ENCODE data around the gene ITGA2B. TPM values are rescaled to one million over a fixed set of nuclear protein-coding genes. Genes with fewer than 3 reads are reported as not detected.

Gene ITGA2B
- total and polyA plus RNA-seq, 2 of the 13 experiments (the other 11 are each of a cell fraction or from before 2014, with no cell fraction given) = 0.38 to 1.1 TPM

- TF ChIP-seq ZNF280B (CRISPR knock-in tag; IDR thresholded peaks at IDR 0.05; ENCODE audit: borderline replicate concordance) (peak; percentile 94), ZHX1 (CRISPR knock-in tag; IDR thresholded peaks at IDR 0.05; ENCODE audit: low read depth) (no peak), MLX (CRISPR knock-in tag; IDR thresholded peaks at IDR 0.05) (0 out of 2 replicates have a peak, but pooled peaks have one; percentile 6), ZNF703 (CRISPR knock-in tag; IDR thresholded peaks at IDR 0.05; ENCODE audit: borderline replicate concordance) (0 out of 2 replicates have a peak, but pooled peaks have one; percentile 44), ZNF776 (CRISPR knock-in tag; IDR thresholded peaks at IDR 0.05) (0 out of 2 replicates have a peak, but pooled peaks have one; percentile 17), KDM5B (CRISPR knock-in tag; IDR thresholded peaks at IDR 0.05; ENCODE audit: borderline replicate concordance) (peak; percentile 51; the same call in 1 of the 2 replicates), HMGXB4 (CRISPR knock-in tag; IDR thresholded peaks at IDR 0.05; ENCODE audit: borderline replicate concordance in 1 of 2, low read depth in 1 of 2) (peak in 1 of 2 experiments; percentile 74; a peak in 3 of 4 replicates), ZNF747 (CRISPR knock-in tag; IDR thresholded peaks at IDR 0.05; ENCODE audit: borderline replicate concordance) (no peak; the same call in 1 of the 2 replicates), ZBTB4 (CRISPR knock-in tag; IDR thresholded peaks at IDR 0.05; ENCODE audit: borderline replicate concordance) (0 out of 2 replicates have a peak, but pooled peaks have one; percentile 25), ZNF251 (CRISPR knock-in tag; IDR thresholded peaks at IDR 0.05) (no peak), HCFC1 (IDR thresholded peaks at IDR 0.05; ENCODE audit: low read depth, low read length) (no peak), ZNF460 (CRISPR knock-in tag; IDR thresholded peaks at IDR 0.05; ENCODE audit: borderline replicate concordance) (no peak), AKAP8 (CRISPR knock-in tag; IDR thresholded peaks at IDR 0.05) (peak; percentile 17; the same call in 1 of the 2 replicates), ZNF18 (CRISPR knock-in tag; IDR thresholded peaks at IDR 0.05; ENCODE audit: insufficient replicate concordance) (peak; percentile 48), TCF7L2 (IDR thresholded peaks at IDR 0.05; ENCODE audit: low read depth, low read length) (no peak), ZNF547 (CRISPR knock-in tag; IDR thresholded peaks at IDR 0.05) (peak; percentile 74)
These were observed 65.3 kb downstream of the ITGA2B start (continued) for GRCh38 chr17:44324092-44324570.
